HG03460 (cell line): ENCODE data around the gene CYP26C1.

Experiments used
- ATAC-seq: cut with Tn5 transposase; IDR thresholded peaks from one replicate; pipeline ENCODE4 v1.9.1; 2021; ENCODE audit not compliant: unreplicated experiment

The CYP26C1 gene

DNA sequence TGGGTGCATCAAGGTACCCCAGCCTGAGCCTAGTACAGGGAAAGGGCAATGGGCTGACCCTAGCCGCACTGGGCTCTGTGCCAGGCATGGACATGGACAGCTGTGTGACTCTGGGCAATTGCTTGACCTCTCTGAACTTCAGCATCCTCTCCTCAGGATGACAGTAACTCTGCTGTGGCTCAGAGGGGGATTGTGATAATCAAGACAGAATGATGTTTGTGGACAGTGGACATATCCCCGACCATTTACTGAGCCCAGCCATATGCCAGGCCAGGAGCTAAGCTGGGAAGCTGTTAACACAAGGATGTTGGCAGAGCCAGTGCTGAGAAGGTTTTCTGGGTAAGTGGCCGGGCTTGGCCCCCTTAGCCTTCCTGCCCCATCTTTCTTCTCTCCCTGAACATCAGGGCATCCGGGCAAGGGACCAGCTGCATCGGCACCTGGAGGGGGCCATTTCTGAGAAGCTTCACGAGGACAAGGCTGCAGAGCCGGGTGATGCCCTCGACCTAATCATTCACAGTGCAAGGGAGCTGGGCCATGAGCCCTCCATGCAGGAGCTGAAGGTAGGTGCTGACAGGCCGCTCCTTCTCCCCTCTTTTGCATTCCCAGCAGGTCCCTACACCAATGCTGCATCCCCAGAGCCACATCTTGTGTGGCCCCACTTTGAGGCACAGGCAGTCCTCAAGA lies 3.5 kb downstream of the CYP26C1 start:
- ATAC-seq, result no peak

- no peak for ATAC-seq
These were observed 4.5 kb downstream of the CYP26C1 start for GRCh38 chr10:93064874-93065660.

DNA sequence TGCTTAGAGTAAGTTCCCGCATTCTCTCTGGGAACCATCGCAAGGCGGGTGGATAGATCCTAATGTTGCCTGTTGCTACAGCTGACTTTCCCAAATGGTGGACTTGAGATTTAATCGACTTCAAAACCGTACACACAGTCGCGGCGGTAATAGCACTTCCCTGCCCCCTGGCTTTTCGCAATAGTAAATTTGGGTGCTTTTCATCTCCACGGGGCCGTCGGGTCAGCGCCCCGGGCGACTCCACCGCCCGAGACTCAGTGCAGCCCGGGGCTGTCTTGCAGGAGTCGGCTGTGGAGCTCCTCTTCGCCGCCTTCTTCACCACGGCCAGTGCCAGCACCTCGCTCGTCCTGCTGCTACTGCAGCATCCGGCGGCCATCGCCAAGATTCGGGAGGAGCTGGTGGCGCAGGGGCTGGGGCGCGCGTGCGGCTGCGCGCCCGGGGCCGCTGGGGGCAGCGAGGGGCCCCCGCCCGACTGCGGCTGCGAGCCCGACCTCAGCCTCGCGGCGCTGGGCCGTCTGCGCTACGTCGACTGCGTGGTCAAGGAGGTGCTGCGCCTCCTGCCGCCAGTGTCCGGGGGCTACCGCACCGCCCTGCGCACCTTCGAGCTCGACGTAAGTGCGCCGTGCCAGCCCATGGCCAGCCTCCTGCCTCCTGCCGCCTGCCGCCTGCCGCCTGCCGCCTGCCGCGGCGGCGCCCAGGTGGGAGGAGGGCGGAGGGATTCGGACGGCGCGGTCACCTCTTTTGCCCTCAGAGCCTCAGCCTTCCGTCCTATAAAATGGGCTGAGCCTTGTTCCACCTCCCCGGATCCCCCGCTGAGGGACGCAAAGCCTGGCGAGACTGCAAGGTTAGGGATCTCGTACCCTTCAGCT lies 5.3 kb downstream of the CYP26C1 start:
- ATAC-seq, result no peak

DNA sequence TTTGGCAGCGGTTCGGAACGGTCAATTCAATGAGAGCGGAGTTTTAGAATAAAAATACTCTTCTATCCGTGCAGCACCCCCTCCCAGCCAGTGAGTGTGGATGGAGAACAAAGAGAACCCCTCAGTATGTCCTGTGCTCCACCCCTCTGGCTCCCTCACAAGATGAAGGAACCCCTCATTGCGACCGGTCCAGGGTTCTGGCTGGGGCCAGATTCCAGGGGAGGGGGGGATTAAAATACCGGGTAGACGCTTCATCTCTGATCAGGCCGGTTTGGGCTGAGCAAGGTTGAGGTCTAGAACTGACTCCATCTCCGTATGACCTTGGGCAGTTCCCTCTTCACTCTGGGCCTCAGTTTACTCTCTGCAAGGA lies 5.9 kb downstream of the CYP26C1 start:
- no peak for ATAC-seq

DNA sequence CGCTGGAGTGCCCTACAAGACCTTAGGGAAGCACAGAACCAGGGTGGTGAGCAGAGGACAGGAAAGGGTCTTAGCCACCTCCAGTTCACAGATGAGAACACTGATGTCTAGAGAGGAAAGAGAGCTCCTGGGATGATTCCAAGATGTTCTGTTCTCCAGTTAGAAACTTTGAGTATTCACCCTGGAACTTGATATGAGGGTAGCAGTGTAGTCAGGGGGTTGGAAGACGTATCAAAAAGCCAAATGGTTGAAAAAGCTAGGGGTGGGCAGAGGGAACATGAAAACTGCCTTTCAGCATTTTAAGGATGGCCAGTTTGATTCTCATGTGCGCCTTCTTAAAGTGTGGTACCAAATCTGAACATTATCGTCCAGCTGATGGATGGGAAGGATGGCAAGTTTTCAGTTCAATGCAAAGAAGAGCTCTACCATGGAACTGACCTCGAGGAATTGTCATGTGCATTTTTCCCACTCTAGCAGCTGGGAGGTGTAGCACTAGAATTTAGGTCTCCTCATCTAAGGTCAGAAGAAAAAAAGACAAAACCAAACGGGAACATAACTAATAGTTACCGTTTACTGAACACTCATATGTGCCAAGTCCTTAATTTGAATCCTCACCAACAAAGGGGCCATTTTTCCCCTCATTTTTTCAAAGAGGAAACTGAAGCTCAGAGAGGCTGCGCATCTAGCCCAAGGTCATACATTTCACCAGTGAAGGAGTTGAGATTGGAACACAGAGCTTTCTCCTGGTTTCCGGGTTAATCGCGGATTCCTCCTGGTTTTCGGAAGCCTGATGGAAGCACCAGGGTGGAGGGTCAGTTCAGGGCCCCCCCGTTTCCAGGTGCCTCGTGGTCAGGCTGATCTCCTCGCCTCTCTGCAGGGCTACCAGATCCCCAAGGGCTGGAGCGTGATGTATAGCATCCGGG lies 7.1 kb downstream of the CYP26C1 start:
- ATAC-seq, result no peak

DNA sequence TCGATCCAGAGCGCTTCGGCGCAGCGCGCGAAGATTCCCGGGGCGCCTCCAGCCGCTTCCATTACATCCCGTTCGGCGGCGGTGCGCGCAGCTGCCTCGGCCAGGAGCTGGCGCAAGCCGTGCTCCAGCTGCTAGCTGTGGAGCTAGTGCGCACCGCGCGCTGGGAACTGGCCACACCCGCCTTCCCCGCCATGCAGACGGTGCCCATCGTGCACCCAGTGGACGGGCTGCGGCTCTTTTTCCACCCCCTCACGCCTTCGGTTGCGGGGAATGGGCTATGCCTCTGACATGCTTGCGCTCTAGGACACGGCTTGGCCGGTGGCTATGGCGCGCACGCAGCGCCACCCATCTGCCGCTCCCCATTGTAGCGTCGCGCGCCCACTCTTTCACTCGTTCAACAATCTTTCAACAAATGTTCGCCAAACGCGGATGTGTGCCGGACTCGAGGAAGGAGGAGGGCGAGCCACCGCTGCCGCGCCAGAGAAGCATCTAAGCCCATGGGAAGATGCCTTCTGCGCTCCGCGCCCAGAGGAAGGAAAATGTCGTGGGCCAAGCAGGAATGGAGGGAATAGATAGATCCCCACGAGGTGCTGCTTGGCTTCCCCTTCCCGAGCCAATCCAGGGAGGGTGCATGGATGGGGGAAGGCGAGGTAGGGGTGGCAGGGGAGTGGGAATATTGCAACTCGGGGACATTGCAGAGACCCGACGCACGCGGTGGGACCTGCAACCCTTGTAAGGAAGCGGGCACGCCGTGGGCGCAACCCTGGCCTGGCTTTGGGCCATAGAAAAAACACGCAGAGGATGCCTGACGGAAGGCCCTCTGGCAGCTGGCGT lies 8.0 kb downstream of the CYP26C1 start:
- no peak for ATAC-seq

GRCh38 chr10:93069245-93069561 lies 8.6 kb downstream of the CYP26C1 start:
- no peak for ATAC-seq

DNA sequence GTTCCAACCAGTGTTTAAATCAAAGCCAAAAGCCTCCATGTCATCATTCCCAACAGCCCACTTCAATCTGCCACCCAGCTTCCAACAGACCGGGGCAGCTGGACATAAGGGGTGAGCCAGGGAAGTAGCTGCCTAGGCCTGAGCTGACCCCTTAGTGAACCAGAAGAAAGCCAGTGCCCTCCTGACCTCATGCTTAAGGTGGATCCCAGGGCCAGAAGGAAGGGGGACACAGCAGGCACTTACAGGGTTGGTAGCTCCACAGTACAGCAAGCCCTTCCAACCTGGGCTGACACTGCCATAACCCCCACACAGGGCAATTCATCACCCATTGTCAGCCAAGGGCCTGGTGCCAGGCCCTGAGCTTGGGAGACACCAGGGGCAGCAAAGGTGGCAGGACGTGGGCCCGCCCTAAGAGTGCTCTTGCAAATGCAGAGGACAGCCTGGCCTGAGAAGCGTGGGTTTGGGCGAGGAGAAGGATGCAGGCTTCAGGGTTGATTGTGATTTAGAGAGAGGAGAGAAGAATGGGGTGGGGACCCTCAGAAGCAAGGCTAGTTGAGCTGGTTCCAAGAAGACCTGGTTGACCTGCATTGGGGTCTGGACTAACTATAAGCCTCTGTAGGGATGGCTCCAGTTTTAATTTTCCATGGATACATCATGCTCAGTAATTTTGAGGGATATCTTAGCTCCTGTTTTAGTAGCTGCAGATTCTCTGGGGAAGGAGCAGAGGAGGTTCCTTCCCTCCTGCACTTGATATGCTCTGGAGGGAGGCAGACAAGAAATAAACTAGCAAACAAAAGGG lies 10.0 kb downstream of the CYP26C1 start:
- no peak for ATAC-seq

DNA sequence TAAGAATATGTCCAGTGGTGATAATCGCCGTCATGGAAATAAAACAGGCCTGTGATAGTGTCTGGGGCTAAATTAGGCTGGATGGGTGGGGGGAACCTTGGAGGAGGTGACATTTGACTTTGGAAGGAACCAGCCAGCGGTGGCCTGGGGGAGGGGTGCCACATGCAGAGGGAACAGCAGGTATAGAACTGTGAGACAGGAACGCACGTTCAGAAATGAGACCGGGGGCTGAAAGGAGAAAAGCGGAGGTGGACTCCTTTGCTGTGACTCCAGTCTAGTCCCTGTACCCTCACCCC lies 10.5 kb downstream of the CYP26C1 start:
- ATAC-seq, result no peak

DNA sequence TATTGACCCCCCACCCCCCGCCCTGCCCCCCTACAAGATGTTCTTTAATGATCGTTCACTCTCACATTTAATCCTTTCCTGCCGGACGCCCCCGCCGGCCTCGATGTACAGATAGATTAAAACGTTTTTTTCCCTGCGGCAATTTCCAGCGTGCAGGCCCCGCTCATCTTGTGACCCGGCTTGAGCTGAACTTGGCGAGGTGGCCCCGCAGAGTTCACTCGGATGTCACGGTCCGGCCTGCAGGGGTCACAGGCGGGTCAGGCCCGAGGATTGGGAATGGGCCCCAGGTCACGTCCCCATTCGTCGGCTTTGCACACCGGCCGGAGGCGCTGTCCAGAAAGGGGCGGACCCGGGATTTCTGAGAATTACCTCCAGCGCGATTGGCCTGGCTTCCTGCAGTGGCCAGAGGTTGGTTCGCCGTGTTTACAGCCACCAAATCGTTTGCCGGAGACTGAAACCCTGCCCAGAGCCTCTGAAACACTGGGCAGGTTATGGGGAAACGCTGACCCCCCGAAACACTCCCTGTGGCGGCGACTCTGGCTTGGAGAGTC lies 11.2 kb downstream of the CYP26C1 start:
- ATAC-seq, result no peak

GRCh38 chr10:93072225-93072712 lies 11.7 kb downstream of the CYP26C1 start:
- ATAC-seq, result no peak

DNA sequence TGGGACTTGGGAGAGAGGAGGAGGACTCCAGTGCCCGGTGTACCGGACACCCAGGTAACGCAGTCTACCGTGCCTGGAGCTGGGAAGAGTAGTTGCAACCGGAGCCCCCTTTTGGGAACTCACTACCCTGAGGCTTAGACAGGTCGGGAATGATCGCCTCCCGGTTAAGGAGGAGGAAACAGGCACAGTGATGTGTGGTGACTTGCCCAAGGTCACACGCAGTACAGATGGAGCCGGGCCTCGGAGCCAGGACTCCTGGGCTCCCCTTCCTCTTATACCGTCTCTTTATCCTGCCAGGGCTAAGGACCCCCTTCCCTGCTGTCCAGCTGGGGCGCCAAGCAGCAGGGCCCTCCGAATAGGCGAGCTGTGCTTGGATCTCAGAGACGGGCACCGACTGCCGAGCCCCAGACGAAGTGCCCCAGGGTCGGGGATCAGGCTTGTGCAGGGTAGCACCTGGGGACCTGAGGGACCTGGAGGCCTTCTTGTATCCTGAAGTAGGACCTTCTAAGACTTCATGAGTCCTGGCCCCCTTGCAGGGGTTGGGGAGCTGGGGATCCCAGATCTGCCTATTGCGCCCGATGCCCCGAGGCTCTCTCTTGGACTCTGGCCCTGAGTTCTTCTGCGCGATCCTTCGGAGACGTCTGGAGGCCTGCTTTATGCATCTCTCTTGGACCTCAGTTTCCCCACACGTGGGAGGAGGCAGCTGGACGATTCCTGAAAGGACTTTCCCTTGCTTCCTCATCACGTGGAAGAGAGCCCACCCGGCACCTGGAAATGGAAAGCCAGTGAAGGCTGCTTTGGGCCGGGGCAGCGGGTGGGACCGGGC lies 12.3 kb downstream of the CYP26C1 start:
- no peak for ATAC-seq

DNA sequence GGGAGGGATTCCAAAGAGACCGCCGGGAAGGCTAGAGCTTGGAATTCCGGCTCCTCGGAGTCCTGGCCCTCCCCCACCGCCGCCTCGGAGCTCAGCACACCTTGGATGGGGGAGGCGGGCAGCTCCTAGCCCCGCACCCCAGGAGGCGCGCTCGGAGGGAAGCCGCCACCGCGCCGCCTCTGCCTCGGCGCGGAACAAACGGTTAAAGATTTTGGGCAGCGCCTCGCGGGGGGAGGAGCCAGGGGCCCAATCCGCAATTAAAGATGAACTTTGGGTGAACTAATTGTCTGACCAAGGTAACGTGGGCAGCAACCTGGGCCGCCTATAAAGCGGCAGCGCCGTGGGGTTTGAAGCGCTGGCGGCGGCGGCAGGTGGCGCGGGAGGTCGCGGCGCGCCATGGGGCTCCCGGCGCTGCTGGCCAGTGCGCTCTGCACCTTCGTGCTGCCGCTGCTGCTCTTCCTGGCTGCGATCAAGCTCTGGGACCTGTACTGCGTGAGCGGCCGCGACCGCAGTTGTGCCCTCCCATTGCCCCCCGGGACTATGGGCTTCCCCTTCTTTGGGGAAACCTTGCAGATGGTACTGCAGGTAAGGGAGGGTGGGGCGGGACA lies 13.0 kb downstream of the CYP26C1 start, which contains the start of gene CYP26A1:
CYP26A1 (plus strand) TSS at position 355 of the 608 bp plus-strand sequence; CDS start at position 397, 42 bp downstream.
- ATAC-seq, result no peak

GRCh38 chr10:93074147-93074596 lies 13.6 kb downstream of the CYP26C1 start:
- ATAC-seq, result no peak

- no peak for ATAC-seq
These were observed 14.2 kb downstream of the CYP26C1 start for GRCh38 chr10:93074597-93075368.

GRCh38 chr10:93075369-93076221 lies 15.0 kb downstream of the CYP26C1 start:
- no peak for ATAC-seq
